Calu3 (cell line): Measurements from ENCODE around the gene RPRD1B. TPM values are rescaled to one million over a fixed set of nuclear protein-coding genes. Genes with fewer than 3 reads are reported as not detected.

ENCODE experiments used
- BruUV-seq: library from RNA; stranded (reverse); fragments of 400-500 nt; replicated peaks from 2 replicates; lab custom pipeline; 2021; lab: Mats Ljungman, UMichigan
- CTCF ChIA-PET: fragments of 300-600 bp; sonication (Branson Sonifier 250); formaldehyde crosslinking; loops from one replicate; lab custom pipeline; 2022; ENCODE audit warnings: antibody characterized with exemption; lab: Charles Lee
- DNase-seq: peaks from one replicate; pipeline ENCODE4 v3.0.0; 2022
- H3K27ac Mint-ChIP-seq: one replicate; pipeline ENCODE4 v1.8.0; 2022; ENCODE audit warnings: mixed read lengths; ENCODE audit not compliant: unreplicated experiment
- H3K27me3 Mint-ChIP-seq: one replicate; pipeline ENCODE4 v1.8.0; 2022; ENCODE audit warnings: mixed read lengths; ENCODE audit not compliant: unreplicated experiment
- H3K36me3 Mint-ChIP-seq: one replicate; pipeline ENCODE4 v1.8.0; 2022; ENCODE audit warnings: mild to moderate bottlenecking, moderate library complexity, mixed read lengths; ENCODE audit not compliant: insufficient read depth, unreplicated experiment
- H3K4me1 Mint-ChIP-seq: one replicate; pipeline ENCODE4 v1.8.0; 2022; ENCODE audit warnings: mild to moderate bottlenecking, low read depth, mixed read lengths; ENCODE audit not compliant: unreplicated experiment
- H3K4me3 Mint-ChIP-seq: one replicate; pipeline ENCODE4 v1.8.0; 2022; ENCODE audit warnings: mild to moderate bottlenecking, low read depth, moderate library complexity, mixed read lengths; ENCODE audit not compliant: unreplicated experiment
- H3K9me3 Mint-ChIP-seq: one replicate; pipeline ENCODE4 v1.8.0; 2022; ENCODE audit warnings: low read depth, mixed read lengths; ENCODE audit not compliant: unreplicated experiment
- CTCF ChIP-seq: fragments of 200-600 bp; IDR thresholded peaks from one replicate; pipeline ENCODE4 v1.8.0; 2022; ENCODE audit warnings: antibody characterized with exemption; ENCODE audit not compliant: unreplicated experiment
- intact Hi-C: fragments of 100-400 bp; cut with micrococcal nuclease; formaldehyde crosslinking; loops from one replicate; pipeline ENCODE4 v1.10.0; 2022; ENCODE audit not compliant: unreplicated experiment
- total RNA-seq: library from RNA; stranded (reverse); gene quantifications from 2 replicates; pipeline ENCODE4 v1.2.3, GENCODE V29; 2022

RPRD1B gene
- total RNA-seq, 1 experiment from 2014 or later = 53.5 TPM

GRCh38 chr20:37990571-37991151 is 42.9 kb upstream of the RPRD1B start:
- peak overlapping the region; percentile 10 for H3K4me3 Mint-ChIP-seq
- no TSS peak for BruUV-seq
- intact Hi-C loops = loop anchor here (5.0 kb wide), 1 partner anchor 423 kb away; no protein-coding TSS in a partner anchor
- CTCF ChIA-PET = interaction anchor here (1.7 kb wide), 1 partner anchor 47 kb away, joined by 5 read pairs; no protein-coding TSS in a partner anchor
- H3K27me3 Mint-ChIP-seq = no peaks in the 10 kb centered on the region
- H3K4me1 Mint-ChIP-seq = peaks cover 44% of the 10 kb centered on the region
- peak overlapping the region; percentile 55 for H3K27ac Mint-ChIP-seq
- no peaks in the 10 kb centered on the region for H3K9me3 Mint-ChIP-seq
- no peak for TF ChIP-seq CTCF
- H3K36me3 Mint-ChIP-seq = peaks cover 10% of the 10 kb centered on the region
- peak; percentile 76 for DNase-seq

GRCh38 chr20:37991157-37991866 is 42.2 kb upstream of the RPRD1B start:
- CTCF ChIA-PET = interaction anchor here (1.7 kb wide), 1 partner anchor 48 kb away, joined by 5 read pairs; no protein-coding TSS in a partner anchor
- intact Hi-C loops = loop anchor here (5.0 kb wide), 1 partner anchor 424 kb away; no protein-coding TSS in a partner anchor
- Mint-ChIP-seq H3K27me3 (no peaks in the 10 kb centered on the region), H3K27ac (no peak overlapping the region), H3K4me3 (peak overlapping the region; percentile 10), H3K9me3 (no peaks in the 10 kb centered on the region), H3K36me3 (peaks cover 10% of the 10 kb centered on the region), H3K4me1 (peaks cover 44% of the 10 kb centered on the region)
- TF ChIP-seq CTCF = no peak
- no TSS peak for BruUV-seq
- no peak for DNase-seq

- intact Hi-C loops = loop anchor here (2.0 to 5.0 kb wide), 2 partner anchors 339 to 425 kb away; no protein-coding TSS in a partner anchor
- no peak overlapping the region for H3K27ac Mint-ChIP-seq
- H3K36me3 Mint-ChIP-seq = peaks cover 10% of the 10 kb centered on the region
- no peak overlapping the region for H3K4me3 Mint-ChIP-seq
- no TSS peak for BruUV-seq
- no peaks in the 10 kb centered on the region for H3K27me3 Mint-ChIP-seq
- no peak for DNase-seq
- TF ChIP-seq CTCF = no peak
- no peaks in the 10 kb centered on the region for H3K9me3 Mint-ChIP-seq
- CTCF ChIA-PET = interaction anchor here (1.3 to 1.7 kb wide), 2 partner anchors 48 to 339 kb away, joined by 4 to 5 read pairs; no protein-coding TSS in a partner anchor
- H3K4me1 Mint-ChIP-seq = peaks cover 44% of the 10 kb centered on the region
Measured at GRCh38 chr20:37991908-37992307, 41.6 kb upstream of the RPRD1B start.

- DNase-seq = peak; percentile 64
- CTCF ChIA-PET = interaction anchor here (0.6 to 1.3 kb wide), 28 partner anchors 12 to 451 kb away, joined by 3 to 11 read pairs (median 4); no protein-coding TSS in a partner anchor
- H3K27ac Mint-ChIP-seq = no peak overlapping the region
- no peak overlapping the region for H3K4me3 Mint-ChIP-seq
- H3K27me3 Mint-ChIP-seq = no peaks in the 10 kb centered on the region
- TF ChIP-seq CTCF = peak; percentile 90
- intact Hi-C loops = loop anchor here (1.0 to 5.0 kb wide), 3 partner anchors 91 to 426 kb away; no protein-coding TSS in a partner anchor
- no TSS peak for BruUV-seq
- peaks cover 20% of the 10 kb centered on the region for H3K36me3 Mint-ChIP-seq
- H3K9me3 Mint-ChIP-seq = no peaks in the 10 kb centered on the region
- H3K4me1 Mint-ChIP-seq = peaks cover 38% of the 10 kb centered on the region
Measured at GRCh38 chr20:37992802-37993409, 40.6 kb upstream of the RPRD1B start.
